ENCODE results near the gene IPCEF1. TPM values are rescaled to one million over a fixed set of nuclear protein-coding genes. Genes with fewer than 3 reads are reported as not detected.
A peak's percentile ranks its signal among the peaks of the same experiment; 100 is the strongest.

Gene IPCEF1
- total RNA-seq, 1 experiment from 2014 or later = 1.9 TPM

DNA sequence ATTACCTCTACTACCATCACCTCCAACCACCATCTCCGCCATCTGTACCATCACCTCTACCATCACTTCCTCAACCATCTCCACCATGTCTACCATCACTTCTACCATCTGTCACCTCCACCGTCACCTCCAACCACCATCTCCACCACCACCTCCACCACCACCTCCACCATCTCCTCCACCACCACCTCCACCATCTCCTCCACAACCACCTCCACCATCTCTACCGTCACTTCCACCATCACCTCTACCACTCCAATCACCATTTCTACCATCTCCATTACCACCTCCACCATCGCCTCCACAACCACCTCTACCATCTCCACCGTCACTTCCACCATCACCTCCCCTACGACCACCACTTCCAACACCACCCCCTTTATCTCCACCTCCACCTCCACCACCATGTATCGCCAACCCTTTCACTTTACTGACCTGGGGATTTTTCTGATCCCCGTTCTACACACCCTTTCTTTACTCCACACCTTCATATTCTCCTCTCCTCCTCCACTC, 2.3 kb downstream of the IPCEF1 start:
- peaks cover 17% of the 10 kb centered on the region for H3K9me3 Mint-ChIP-seq (ENCODE audit: unreplicated experiment)
- H3K4me1 Mint-ChIP-seq (ENCODE audit: low read depth, unreplicated experiment) = peaks cover 20% of the 10 kb centered on the region
- TF ChIP-seq, protein P1, sequence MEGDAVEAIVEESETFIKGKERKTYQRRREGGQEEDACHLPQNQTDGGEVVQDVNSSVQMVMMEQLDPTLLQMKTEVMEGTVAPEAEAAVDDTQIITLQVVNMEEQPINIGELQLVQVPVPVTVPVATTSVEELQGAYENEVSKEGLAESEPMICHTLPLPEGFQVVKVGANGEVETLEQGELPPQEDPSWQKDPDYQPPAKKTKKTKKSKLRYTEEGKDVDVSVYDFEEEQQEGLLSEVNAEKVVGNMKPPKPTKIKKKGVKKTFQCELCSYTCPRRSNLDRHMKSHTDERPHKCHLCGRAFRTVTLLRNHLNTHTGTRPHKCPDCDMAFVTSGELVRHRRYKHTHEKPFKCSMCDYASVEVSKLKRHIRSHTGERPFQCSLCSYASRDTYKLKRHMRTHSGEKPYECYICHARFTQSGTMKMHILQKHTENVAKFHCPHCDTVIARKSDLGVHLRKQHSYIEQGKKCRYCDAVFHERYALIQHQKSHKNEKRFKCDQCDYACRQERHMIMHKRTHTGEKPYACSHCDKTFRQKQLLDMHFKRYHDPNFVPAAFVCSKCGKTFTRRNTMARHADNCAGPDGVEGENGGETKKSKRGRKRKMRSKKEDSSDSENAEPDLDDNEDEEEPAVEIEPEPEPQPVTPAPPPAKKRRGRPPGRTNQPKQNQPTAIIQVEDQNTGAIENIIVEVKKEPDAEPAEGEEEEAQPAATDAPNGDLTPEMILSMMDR (IDR thresholded peaks at IDR 0.05; ENCODE audit: insufficient read depth in 1 of 2, low read depth in 1 of 2, low read length in 1 of 2, severe bottlenecking in 1 of 2, unreplicated experiment in 1 of 2) = no peak
- ChIA-PET POLR2A (no interaction called here), CTCF (interaction anchor here (0.5 kb wide), 1 partner anchor 391 kb away, joined by 3 read pairs; no protein-coding TSS in a partner anchor)
- DNase-seq = no peak
- Histone ChIP-seq H3K36me3 (ENCODE audit: control insufficient read depth, insufficient read depth, low read length) (no peaks in the 10 kb centered on the region), H3K27me3 (replicated peaks; ENCODE audit: control insufficient read depth, insufficient read depth, low read length) (no peaks in the 10 kb centered on the region), H3K9me3 (no peaks in the 10 kb centered on the region), H3K4me3 (ENCODE audit: low read depth, low read length) (no peak overlapping the region), H3K4me1 (no peaks in the 10 kb centered on the region)
- BruUV-seq (replicated peaks) = no TSS peak
- peak overlapping the region; percentile 17 for H3K27ac Mint-ChIP-seq (ENCODE audit: unreplicated experiment)
- intact Hi-C loops (cut with micrococcal nuclease; ENCODE audit: unreplicated experiment) = no loop called here
- H3K27me3 Mint-ChIP-seq (ENCODE audit: insufficient read depth, unreplicated experiment) = no peaks in the 10 kb centered on the region
- H3K4me3 Mint-ChIP-seq (ENCODE audit: unreplicated experiment) = no peak overlapping the region
- no peaks in the 10 kb centered on the region for H3K36me3 Mint-ChIP-seq (ENCODE audit: insufficient read depth, unreplicated experiment)

DNA sequence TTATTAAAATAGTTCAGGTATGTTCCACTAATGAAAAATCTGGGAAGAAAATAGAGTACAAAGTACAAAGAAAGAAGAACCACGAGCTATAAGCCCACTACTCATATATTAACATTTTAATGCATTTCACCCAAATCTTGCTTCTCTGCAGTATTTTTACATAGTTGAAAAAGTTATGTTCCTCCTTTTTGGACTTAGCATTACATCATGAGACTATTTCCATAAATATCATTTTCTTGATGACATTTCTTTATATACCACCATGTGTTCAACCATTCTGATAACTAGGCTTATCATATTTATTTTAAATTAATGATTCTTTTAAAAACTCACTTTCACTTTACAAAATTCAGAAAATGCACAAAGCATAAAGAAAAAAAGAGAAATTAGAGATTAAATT, 3.0 kb downstream of the IPCEF1 start:
- TF ChIP-seq, protein P1 (IDR thresholded peaks at IDR 0.05; ENCODE audit: insufficient read depth in 1 of 2, low read depth in 1 of 2, low read length in 1 of 2, severe bottlenecking in 1 of 2, unreplicated experiment in 1 of 2) = no peak
- ChIA-PET POLR2A (no interaction called here), CTCF (no interaction called here)
- H3K4me1 Mint-ChIP-seq (ENCODE audit: low read depth, unreplicated experiment) = peaks cover 14% of the 10 kb centered on the region
- intact Hi-C loops (cut with micrococcal nuclease; ENCODE audit: unreplicated experiment) = no loop called here
- no peak overlapping the region for H3K27ac Mint-ChIP-seq (ENCODE audit: unreplicated experiment)
- H3K36me3 ChIP-seq (ENCODE audit: control insufficient read depth, insufficient read depth, low read length) = no peaks in the 10 kb centered on the region
- H3K4me3 ChIP-seq (ENCODE audit: low read depth, low read length) = no peak overlapping the region
- DNase-seq = no peak
- H3K27me3 ChIP-seq (replicated peaks; ENCODE audit: control insufficient read depth, insufficient read depth, low read length) = no peaks in the 10 kb centered on the region
- H3K36me3 Mint-ChIP-seq (ENCODE audit: insufficient read depth, unreplicated experiment) = no peaks in the 10 kb centered on the region
- H3K9me3 ChIP-seq = no peaks in the 10 kb centered on the region
- no peaks in the 10 kb centered on the region for H3K4me1 ChIP-seq
- no peaks in the 10 kb centered on the region for H3K27me3 Mint-ChIP-seq (ENCODE audit: insufficient read depth, unreplicated experiment)
- no TSS peak for BruUV-seq (replicated peaks)
- H3K4me3 Mint-ChIP-seq (ENCODE audit: unreplicated experiment) = no peak overlapping the region
- peaks cover 17% of the 10 kb centered on the region for H3K9me3 Mint-ChIP-seq (ENCODE audit: unreplicated experiment)

DNA sequence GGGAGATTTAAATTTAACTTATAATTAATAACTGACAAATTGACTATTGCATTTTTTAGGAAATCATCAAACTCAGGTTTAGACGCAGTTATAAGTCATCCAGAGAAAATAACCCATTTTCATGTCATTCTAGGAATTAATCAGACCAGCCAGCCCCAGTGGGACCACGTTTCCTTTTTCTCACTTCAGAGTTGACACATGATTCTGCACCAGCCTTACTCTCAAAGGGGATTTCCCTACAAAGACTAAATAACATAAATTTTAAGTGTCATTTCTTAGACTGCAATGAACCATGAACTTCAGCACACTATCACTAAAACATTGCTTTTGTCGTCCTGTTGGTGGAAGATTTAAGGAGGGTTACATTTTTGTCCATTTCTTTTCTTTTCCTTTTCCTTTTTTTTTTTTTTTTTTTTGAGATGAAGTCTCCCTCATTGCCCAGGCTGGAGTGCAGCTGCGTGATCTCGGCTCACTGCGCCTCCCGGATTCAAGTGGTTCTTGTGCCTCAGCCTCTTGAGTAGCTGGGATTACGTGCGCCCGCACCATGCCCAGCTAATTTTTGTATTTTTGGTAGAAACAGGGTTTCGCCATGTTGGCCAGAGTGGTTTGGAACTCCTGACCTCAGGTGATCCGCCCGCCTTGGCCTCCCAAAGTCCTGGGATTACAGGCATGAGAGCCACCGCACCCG, 3.6 kb downstream of the IPCEF1 start:
- no peaks in the 10 kb centered on the region for H3K27me3 Mint-ChIP-seq (ENCODE audit: insufficient read depth, unreplicated experiment)
- no TSS peak for BruUV-seq (replicated peaks)

More for the DNA sequence above, 3.6 kb downstream of the IPCEF1 start:
- Histone ChIP-seq H3K36me3 (ENCODE audit: control insufficient read depth, insufficient read depth, low read length) (no peaks in the 10 kb centered on the region), H3K9me3 (no peaks in the 10 kb centered on the region), H3K27me3 (replicated peaks; ENCODE audit: control insufficient read depth, insufficient read depth, low read length) (no peaks in the 10 kb centered on the region), H3K4me1 (no peaks in the 10 kb centered on the region), H3K4me3 (ENCODE audit: low read depth, low read length) (no peak overlapping the region)
- ChIA-PET POLR2A (no interaction called here), CTCF (no interaction called here)
- intact Hi-C loops (cut with micrococcal nuclease; ENCODE audit: unreplicated experiment) = no loop called here
- H3K36me3 Mint-ChIP-seq (ENCODE audit: insufficient read depth, unreplicated experiment) = no peaks in the 10 kb centered on the region
- DNase-seq = no peak
- peaks cover 17% of the 10 kb centered on the region for H3K9me3 Mint-ChIP-seq (ENCODE audit: unreplicated experiment)
- no peak overlapping the region for H3K27ac Mint-ChIP-seq (ENCODE audit: unreplicated experiment)
- H3K4me1 Mint-ChIP-seq (ENCODE audit: low read depth, unreplicated experiment) = peaks cover 14% of the 10 kb centered on the region
- no peak overlapping the region for H3K4me3 Mint-ChIP-seq (ENCODE audit: unreplicated experiment)
- TF ChIP-seq, protein P1 (IDR thresholded peaks at IDR 0.05; ENCODE audit: insufficient read depth in 1 of 2, low read depth in 1 of 2, low read length in 1 of 2, severe bottlenecking in 1 of 2, unreplicated experiment in 1 of 2) = no peak
